CD4-positive, alpha-beta T cell treated with Interleukin-17A for 4 hours (primary cell): ENCODE data around the gene LOC101059915.
A peak's percentile ranks its signal among the peaks of the same experiment; 100 is the strongest.

Experiments used
- DNase-seq: peaks from one replicate; pipeline ENCODE4 v3.0.0-alpha.2; 2020; ENCODE audit warnings: mixed read lengths

Gene LOC101059915

DNA sequence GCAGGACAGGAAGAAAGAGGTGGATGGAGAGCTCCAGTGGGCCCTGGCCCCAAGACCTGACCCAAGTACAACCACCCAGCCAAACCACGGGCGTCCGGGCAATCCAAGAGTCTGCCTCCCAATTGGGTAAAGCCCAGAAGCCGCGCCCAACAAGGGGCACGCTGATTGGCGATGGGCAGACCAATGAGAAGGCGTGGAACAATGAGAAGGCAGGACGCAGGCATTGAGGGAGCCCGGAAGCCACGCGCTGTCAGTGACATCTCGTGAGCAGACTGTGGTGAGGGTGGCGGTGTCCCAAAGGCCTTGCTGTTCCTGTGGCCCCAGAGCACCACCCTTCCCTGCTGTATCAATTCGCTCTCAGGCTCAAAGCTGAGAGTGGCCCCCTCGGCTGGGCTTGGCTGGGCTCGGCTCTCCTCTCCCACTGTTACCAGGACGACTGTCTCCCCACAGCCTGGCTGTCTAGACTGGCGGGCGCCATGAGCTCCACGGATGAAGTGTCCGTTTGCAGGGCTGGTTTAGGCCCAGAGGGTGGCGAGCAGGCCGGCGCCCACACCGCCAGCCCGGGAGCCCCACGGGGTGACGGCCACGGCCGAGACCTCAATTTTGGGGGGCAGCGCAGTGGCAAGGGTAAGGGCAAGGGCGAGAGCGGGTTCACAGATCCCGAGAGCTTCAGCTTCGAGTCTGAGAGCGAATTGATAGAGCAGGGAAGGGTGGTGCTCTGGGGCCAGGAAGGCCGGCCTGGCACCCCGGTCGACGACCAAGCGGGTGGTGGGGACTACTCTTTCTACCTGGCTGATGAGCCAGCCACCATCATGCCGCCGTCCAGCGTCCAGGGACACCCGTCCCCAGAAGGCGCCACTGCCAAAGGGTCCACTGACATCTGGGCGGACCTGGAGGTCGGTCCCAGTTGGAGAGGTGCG is at the start of gene LOC101059915:
Gene LOC101059915, plus strand, starts transcription at position 219 of the 920 bp plus-strand sequence.
- no peak for DNase-seq

DNA sequence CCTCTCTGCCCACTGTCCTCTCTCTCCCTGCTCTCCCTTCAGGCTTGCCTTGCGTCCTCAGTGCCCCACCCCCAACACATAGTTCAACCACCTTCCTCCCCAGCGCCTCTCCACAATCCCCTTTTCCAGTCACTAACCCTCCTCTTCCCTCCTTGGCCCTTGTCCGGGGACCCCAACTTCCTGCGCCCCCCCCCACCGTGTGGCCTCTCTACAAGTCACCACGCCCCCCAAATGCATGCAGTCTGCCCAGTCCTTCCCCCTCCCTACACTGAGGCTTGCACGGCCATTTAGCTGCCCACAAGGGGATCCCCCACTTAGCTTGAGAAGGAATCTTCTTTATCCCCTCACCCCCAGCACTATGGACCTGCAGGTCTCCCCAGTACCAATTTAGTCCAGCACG is 49.6 kb upstream of the LOC101059915 start:
- no peak for DNase-seq

DNA sequence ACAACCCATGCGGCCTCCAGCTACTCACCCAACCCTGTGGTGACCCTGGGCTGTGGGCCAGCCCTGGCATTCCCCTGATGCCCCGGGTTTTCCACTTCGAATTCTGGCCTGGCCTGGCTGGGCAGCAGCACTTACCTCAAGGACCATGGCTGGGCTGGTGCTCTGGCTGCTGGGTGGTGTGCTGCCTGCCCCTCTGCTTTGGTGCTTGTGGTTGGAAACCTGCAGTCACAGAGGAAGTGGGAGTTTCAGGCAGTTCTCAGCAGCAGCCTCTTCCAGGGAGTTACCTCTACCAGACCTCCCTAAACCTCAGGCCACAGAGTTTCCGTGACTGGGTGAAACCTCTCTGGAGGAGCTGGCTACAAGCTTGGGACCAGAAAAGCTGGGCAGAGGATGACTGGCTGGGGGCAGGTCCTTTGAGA is 49.0 kb upstream of the LOC101059915 start, which contains the start of gene CXCR3:
Gene CXCR3, minus strand, starts transcription at position 209 of the 419 bp plus-strand sequence. Its CDS starts 62 bp downstream, at position 147.
- DNase-seq: peak; percentile 59

DNA sequence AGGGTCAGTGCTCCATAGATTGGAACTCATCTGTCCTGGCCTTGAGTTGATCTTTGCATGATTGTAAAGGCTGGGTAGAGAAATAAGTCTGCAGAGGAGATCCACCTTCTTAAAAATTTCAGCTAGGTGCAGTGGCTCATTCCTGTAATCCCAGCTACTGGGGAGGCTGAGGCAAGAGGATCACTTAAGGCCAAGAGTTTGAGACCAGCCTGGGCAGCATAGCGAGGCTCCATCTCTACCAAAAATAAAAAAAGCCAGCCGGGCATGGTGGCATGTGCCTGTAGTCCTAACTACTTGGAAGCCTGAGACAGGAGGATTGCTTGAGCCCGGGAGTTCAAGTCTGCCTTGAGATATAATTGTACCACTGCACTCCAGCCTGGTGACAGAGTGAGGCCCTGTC is 48.6 kb upstream of the LOC101059915 start:
- DNase-seq: no peak

DNA sequence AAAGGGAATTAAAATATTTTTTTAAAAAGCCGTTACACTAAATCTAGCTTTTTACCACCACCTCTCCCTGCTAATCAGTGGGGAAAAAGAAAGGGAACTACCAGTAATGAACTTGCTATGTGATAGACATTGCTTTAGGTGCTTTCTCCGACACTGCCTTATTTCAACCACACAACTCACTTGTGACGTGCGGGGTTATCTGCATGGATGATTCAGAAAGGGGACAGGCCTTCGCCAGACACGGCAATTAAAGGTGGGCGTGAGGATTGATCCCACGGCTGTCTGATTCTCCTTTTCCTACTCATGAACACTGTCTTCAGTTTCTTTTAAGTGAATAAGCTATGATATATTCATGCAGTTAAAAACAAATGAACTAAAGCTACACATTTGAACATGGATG is 48.2 kb upstream of the LOC101059915 start:
- peak; percentile 57 for DNase-seq

DNA sequence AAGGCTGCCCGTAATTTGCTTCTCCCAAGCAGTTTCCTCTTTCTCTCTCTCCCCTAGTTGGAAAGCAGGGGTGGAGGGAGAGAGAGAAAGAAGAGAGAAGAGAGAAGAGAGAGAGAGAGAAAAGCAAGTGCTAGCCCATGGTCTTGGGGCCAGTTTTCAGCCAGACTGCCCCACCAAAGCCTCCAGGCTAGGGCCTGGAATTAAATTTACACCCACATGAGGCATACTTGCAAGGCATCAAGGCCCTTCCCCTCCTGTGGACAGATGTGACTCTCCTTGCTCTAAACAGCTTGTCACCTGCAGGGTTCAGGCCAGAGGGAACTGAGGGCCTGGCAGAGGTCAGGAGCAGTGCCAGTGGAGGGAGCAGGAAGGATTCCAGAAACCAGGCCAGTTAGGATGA is 47.4 kb upstream of the LOC101059915 start:
- no peak for DNase-seq

DNA sequence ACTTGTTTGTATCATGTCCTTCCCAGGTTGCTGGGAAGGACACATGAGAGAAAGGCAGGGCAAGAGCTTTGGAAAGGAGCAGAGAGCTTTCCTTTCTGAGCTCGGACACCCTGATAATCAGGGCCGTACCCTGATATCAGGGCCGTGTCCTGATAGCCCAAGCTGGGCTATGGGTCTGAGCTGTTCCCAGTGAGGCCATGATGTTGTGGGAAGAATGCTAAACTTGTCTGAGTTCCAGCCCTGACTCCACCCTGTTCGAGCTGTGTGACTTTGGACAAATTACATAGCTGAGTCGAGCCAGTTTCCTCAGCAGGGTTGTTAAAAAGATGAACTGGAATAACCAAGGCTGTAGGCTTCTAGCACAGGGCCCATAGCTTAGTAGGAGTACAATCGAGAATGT is 45.7 kb upstream of the LOC101059915 start:
- DNase-seq: no peak

DNA sequence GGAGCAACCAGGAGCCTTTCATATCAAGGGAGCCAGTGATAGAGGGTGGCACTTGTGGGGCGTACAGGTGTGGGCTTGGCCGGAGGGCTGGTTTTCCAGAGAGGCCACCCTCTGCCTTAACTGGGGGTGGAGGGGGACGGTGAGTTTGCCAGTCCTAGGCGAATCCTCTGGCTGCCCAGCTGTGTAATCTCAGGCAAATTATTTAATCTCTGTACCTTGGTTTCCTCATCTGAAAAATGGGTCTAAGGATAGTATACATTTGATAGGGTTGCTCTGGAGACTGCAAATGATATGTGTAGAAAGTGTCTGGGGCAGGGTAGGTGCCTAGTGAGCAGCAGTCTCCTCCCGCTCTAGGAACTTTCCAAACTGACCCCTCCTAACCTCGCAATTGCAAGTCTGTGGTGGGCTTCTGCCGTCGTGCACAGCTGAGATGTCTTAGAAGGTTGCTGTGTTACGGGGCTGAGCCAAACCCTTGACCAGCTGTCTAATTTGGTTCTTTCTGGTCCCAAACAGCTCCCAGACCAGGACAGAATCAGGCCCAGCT is 45.2 kb upstream of the LOC101059915 start:
- no peak for DNase-seq

DNA sequence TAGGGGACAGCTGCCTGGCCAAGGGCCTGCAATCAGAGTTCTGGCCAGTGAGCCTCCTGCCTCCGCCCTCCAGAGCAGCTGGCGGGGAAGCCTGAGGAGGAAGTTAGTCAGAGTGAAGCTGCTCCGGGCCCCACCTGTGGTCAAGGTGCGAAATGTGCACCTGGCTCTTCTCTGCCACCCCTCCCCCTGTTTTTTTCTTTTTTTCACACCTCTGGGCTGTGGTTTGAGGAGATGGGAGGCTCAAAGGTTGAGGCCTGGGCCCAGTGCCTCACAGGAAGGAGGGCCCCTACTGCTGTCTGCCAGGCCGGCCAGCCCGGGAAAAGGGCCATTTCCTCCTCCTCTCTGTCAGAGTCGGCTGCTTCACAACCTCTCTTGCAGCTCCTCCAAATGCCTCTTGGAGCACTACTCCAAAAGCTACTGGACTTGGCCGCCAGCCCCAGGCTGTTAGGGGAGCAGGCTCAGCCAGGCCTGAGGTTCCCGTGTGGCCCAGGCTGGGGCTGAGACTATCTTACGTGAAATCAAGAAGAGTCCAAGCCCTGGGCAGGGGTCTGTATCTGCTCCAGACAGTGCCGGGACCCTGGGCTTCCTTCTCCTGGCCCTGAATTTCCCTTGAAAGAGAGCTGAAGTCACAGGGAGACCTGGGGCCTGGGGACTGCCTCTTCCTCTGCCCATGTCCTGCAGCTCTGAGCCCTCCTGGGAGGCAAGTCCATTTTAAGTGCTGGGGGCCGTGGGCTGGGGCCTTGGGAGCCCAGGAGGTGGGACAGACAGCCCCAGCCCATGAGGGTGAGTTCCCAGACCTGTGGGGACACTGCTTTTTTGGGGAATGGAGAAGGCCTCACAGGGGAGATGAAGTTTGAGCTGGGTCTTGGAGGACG is 44.5 kb upstream of the LOC101059915 start:
- DNase-seq: peak; percentile 72

DNA sequence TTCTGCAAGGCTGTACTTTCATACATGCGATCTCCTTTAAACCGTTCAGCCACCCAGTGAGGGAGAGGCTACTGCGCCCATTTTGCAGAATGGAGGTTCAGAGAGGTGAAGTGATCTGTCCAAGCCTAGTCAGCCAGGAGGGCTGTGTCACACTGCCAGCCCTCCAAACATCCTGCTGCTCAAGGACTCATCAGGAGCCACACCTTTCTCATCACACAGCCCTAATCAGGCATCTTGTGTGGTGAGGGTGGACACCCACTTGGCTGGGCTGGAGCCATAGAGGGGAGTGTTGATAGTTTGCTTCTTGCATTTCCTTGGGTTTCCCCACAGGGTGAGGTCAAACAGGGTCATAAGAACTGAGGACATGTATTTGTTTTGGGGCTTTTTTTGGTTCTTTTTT is 43.6 kb upstream of the LOC101059915 start:
- DNase-seq: peak; percentile 26

DNA sequence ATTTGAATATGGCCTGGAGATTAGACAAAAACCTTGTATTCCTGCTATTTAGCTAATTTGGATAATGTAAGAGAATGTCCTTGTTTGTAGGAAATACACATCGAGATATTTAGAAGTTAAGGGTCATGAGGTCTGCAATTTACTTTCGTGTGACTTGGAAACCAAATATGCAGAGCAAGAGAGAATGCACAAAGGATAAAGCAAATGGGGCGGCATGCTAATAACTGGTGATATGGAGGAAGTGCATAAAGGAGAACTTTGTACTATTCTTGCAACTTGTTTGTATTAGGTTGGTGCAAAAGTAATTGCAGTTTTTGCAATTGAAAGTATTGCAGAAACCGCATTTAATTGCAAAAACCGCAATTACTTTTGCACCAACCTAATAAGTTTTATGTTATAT is 41.9 kb upstream of the LOC101059915 start:
- no peak for DNase-seq

DNA sequence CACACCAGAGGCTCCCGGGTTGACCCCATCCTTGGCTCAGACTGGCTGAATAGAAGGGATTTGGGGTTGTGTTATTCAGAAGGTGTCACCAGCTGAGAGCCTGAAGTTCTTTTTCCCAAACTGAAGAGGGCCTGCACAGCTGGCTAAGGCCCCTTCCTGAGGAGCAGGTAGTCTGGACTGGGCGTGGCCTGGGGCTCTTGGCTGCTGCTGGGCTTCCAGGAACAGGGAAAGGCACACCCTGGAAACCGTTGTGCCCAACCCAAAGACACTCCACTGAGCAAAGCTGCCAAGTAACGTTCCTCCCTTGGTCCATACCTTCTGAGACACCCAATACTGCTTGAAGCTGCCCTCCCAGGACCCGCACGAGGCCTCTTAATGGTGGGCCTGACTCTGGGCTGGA is 40.8 kb upstream of the LOC101059915 start:
- no peak for DNase-seq

DNA sequence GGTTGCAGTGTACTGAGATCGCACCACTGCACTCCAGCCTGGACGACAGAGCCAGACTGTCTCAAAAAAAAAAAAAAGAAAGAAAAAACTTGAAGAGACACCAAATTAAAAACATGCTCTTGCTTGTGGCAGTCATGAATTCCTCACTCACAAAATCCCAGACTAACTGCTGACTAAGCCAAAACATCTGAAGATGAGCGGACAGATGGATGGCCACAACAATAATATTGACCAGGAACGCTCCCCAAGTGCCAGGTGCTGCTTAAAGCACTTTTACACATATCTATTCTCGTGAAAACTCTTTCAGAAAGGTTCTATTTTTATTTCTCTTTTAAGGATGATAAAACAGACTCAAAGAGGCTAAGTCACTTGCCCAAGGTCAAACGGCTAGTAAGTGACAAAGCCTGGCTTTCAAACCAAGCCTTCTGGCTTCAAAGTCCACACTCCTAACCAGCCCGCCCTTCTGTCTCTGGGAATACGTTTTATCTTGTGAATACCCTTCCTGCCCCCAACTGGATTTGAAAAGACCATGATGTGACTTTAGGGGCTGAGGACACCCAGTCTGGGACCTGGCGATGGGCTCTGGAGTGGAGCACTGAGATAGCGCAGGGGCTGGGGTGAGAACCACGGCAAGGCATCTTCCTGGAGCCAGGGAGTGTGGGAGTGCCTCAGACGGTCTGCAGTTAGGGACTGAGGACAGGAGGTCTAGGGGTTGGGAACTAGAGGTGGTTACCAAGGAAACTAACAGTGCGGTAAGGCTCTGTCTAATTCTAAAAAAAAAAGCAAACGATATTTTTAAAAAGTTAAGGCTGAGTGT is 39.5 kb upstream of the LOC101059915 start:
- DNase-seq: no peak

DNA sequence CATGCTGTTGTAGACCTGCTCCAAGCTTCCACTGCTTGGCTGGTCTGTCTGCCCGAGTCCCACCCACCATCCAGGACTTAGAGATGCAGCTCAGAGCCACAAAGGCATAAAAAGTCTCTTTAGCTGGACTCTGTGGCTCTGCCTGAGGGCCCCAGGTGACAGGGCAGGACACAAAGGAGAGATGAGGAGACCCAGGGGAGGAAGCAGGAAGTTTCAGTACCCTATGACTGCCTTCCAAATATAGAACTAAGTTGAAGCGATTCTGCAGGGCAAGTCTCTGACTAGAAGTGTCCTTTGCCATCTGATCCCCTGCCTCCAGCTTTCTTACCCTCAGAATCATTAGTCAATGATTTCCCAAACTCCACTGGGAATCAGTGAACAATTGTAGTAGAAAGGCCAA is 37.9 kb upstream of the LOC101059915 start:
- DNase-seq: no peak

DNA sequence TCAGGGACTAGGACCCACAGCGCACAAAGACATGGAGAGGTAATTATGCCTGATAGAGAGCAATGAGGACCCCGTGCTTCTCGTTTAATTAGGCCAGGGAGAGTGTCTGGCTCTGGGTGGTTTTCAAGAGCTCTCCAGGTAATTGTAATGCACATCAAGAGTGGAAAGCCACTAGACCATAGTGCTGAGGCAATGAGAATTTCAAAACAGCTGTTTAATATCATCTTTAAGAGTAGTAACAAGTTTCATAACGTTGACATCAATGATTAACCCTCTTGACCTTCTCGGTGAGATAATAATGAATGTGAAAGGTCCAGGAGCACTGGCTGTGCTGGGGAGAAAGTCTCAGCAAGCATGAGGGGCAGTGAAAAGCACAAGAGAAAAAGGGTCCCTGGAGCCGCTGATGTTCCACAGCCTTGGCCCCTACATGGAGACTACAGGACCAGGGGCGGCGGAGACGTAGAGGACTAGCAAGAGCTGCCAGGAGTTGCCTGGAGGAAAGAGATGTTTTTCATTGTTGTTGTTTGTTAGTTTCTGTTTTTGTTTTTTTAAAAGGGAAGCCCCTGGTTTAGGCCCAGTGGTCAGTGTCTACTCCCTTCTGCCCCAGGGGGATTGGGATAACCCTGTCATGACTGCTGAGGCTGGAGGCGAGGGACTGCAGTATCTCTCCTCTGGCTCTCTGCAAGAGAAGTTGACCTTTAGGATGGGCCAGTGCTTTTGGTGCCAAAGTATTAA is 34.3 kb upstream of the LOC101059915 start:
- no peak for DNase-seq

DNA sequence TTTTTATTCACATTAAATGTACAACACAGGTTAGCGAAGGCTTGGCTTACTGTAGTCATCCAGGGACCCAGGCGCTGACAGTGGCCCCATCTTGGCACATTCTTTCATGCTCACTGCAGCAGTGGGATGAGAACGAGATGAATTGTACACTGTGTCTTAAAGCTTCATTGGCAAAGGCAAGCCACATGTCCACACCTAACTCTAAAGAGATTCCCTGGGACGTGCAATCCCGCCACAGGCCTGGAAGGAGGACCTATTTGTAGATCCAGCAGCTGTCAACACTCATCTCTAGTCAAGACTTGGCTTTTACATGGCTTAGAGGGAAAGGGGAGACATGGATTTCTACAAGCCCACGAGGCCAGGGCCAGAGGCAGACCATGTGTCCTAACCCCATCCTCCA is 33.0 kb upstream of the LOC101059915 start:
- DNase-seq: no peak

DNA sequence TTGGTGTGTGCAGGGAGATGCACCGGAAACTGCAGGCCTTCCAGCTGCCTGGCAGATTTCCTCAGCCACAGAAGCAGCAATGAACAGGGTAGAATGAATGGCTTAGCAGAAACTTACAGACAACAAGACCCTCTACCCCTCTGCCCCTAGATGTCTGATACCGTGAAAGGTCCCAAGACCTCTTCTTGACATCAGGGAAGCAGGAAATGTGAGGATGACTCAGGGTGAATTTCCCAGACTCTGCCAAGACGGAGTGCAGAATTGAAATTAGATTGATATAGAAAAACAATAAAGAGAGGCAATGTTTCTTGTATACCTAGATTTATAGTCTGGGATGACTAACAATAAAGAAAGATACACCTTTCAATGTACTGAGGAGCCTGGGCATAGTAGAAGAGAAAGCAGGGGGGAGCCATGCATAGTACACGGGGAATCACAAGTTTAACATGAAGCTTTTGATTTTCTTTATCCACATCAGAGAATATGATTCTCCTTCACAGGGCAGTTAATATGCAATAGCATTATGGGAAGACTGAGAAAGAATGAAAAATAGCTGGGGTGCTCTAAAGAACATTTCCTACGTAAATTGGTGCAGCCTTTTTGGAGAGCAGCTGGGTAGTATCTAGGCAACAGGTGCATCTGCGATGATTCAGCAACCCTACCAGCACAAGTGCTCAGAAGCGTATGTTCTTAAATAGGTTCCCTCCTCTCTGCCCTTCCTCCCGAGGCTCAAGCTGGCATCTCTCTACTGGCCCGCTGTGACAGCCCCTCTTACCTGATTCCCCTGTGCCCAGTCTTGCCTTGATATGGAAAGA is 30.7 kb upstream of the LOC101059915 start:
- peak; percentile 29 for DNase-seq

DNA sequence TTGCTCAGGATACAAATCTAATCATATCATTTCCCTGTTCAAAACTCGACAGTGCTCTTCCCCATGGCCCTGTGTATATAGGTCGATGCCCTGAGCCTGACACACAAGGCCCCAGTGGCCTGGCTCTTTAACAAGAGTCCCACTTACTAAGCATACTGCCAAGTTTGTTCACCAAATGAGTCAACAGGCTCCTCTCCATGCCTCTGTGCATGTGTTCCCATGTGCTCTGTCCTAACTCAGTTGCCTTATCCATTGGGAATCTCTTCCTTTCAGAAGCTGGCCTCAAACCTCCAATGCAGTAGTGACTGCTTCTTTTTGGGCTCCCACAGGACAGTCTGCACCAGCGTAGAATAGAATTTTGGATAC is 30.1 kb upstream of the LOC101059915 start:
- no peak for DNase-seq

DNA sequence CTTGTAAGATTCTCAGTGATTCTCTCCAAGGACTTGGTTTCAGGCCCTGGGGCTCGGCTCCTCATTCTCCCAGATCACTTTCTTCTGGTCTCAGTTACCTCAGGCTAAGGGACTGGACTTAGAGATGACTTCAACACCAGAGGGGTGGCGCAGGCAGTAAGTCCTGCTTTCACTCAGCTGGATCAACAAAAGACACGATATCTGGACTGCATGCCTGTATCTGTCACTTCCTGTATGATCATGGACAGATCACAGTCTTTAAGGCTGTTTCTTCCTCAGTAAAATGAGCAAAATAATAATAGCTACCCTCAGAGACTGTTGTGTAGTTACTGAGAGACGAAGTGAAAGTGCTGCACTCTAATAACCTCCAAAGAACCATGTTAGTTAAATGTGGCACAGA is 29.5 kb upstream of the LOC101059915 start:
- DNase-seq: no peak

DNA sequence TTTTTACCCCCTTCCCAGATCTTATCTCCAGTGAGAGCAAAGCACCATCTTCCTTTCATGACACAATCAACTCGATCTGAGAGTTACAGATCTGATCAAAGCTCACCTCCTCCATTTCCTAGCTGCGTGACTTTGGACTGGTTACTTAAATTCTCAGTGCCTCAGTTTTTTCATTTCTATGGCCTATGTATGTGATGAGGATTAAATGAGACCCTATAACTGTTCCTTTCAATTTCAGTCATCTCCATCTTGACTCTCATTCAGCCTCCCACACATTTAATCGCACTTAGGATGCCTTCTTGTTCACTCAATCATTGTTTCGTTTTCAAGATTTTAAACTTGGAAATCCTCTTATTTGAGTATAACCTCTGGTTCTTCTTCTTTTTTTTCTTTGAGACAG is 28.9 kb upstream of the LOC101059915 start:
- no peak for DNase-seq

DNA sequence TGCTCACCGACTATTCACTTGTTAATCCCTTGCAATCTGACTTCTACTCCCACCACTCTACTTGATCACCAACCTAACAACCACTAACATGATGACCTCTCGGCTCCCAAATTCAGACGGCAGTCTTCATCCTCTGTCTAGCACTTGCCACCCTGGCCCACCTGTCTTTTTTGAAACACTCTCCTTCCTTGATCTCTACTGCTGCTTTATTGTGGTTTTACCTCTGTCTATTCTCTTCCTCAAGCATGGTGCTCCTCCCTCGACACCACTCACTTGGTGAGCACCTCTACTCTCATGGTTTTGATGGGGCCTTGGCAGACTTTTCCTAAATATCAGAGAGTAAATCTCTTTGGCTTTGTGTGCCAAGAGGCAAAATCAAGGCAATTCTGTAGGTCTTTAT is 27.3 kb upstream of the LOC101059915 start:
- DNase-seq: peak; percentile 32
